H9 (cell line): ENCODE data around the gene PARP8. TPM values are rescaled to one million over a fixed set of nuclear protein-coding genes. Genes with fewer than 3 reads are reported as not detected.

Source experiments
- DNase-seq: peaks from one replicate; pipeline ENCODE4 v3.0.0-alpha.2; 2017
- H2AFZ ChIP-seq: one replicate; pipeline ENCODE4 v1.6.1; 2013; ENCODE audit warnings: mild to moderate bottlenecking, low read length, control low read depth, moderate library complexity
- H2AK5ac ChIP-seq: 2 replicates; pipeline ENCODE4 v1.6.1; 2013; ENCODE audit warnings: low read length, control low read depth, mixed read lengths; ENCODE audit not compliant: insufficient read length
- H2BK120ac ChIP-seq: one replicate; pipeline ENCODE4 v1.6.1; 2013; ENCODE audit warnings: low read depth, mild to moderate bottlenecking, low read length, control low read depth, inconsistent platforms; ENCODE audit not compliant: poor library complexity, severe bottlenecking
- H2BK12ac ChIP-seq: 2 replicates; pipeline ENCODE4 v1.6.1; 2013; ENCODE audit warnings: low read length, control low read depth, mixed read lengths, low read depth; ENCODE audit not compliant: insufficient read length
- H2BK15ac ChIP-seq: 2 replicates; pipeline ENCODE4 v1.6.1; 2013; ENCODE audit warnings: low read depth, low read length, control low read depth
- H2BK20ac ChIP-seq: one replicate; pipeline ENCODE4 v1.6.1; 2013; ENCODE audit warnings: low read depth, mild to moderate bottlenecking, low read length, control low read depth, inconsistent platforms; ENCODE audit not compliant: poor library complexity, severe bottlenecking
- H2BK5ac ChIP-seq: 2 replicates; pipeline ENCODE4 v1.6.1; 2013; ENCODE audit warnings: low read length, control low read depth, mixed read lengths; ENCODE audit not compliant: insufficient read length
- H3K14ac ChIP-seq: 2 replicates; pipeline ENCODE4 v1.6.1; 2013; ENCODE audit warnings: low read length, control low read depth; ENCODE audit not compliant: insufficient read depth
- H3K18ac ChIP-seq: 2 replicates; pipeline ENCODE4 v1.6.1; 2013; ENCODE audit warnings: low read depth, mild to moderate bottlenecking, mixed read lengths, low read length, control low read depth; ENCODE audit not compliant: insufficient read length
- H3K23ac ChIP-seq: 2 replicates; pipeline ENCODE4 v1.6.1; 2013; ENCODE audit warnings: low read length, control low read depth, mixed read lengths, low read depth; ENCODE audit not compliant: insufficient read length
- H3K23me2 ChIP-seq: 2 replicates; pipeline ENCODE4 v1.6.1; 2013; ENCODE audit warnings: low read depth, mild to moderate bottlenecking, mixed read lengths, low read length, control low read depth; ENCODE audit not compliant: insufficient read length, poor library complexity, severe bottlenecking
- H3K27ac ChIP-seq: 2 replicates; pipeline ENCODE4 v1.5.1; 2013; ENCODE audit warnings: low read length, control low read depth, mixed read lengths, low read depth; ENCODE audit not compliant: insufficient read length
- H3K27me3 ChIP-seq: 2 replicates; pipeline ENCODE4 v1.6.1; 2013; ENCODE audit warnings: low read length, control low read depth, inconsistent platforms; ENCODE audit not compliant: insufficient read depth
- H3K4ac ChIP-seq: 2 replicates; pipeline ENCODE4 v1.6.1; 2013; ENCODE audit warnings: low read depth, mild to moderate bottlenecking, control low read depth, inconsistent platforms, low read length, moderate library complexity
- H3K4me1 ChIP-seq: 2 replicates; pipeline ENCODE4 v1.6.1; 2013; ENCODE audit warnings: low read length, control low read depth, inconsistent platforms; ENCODE audit not compliant: insufficient read depth
- H3K4me2 ChIP-seq: 2 replicates; pipeline ENCODE4 v1.6.1; 2013; ENCODE audit warnings: low read length, control low read depth, mixed read lengths; ENCODE audit not compliant: insufficient read length, insufficient read depth
- H3K56ac ChIP-seq: 2 replicates; pipeline ENCODE4 v1.6.1; 2013; ENCODE audit warnings: low read depth, mild to moderate bottlenecking, mixed read lengths, low read length, control low read depth; ENCODE audit not compliant: insufficient read length
- H3K79me1 ChIP-seq: 2 replicates; pipeline ENCODE4 v1.6.1; 2013; ENCODE audit warnings: low read depth, mild to moderate bottlenecking, moderate library complexity, low read length, control low read depth, inconsistent platforms; ENCODE audit not compliant: insufficient read depth, poor library complexity, severe bottlenecking
- H3K79me2 ChIP-seq: 2 replicates; pipeline ENCODE4 v1.6.1; 2013; ENCODE audit warnings: low read length, control low read depth, inconsistent platforms; ENCODE audit not compliant: insufficient read depth
- H3K9ac ChIP-seq: 2 replicates; pipeline ENCODE4 v1.6.1; 2013; ENCODE audit warnings: low read length, control low read depth, mixed read lengths; ENCODE audit not compliant: insufficient read length; ENCODE audit errors: extremely low read depth
- H3K9me3 ChIP-seq: one replicate; pipeline ENCODE4 v1.6.1; 2013; ENCODE audit warnings: low read depth, low read length, inconsistent platforms; ENCODE audit not compliant: control insufficient read depth
- H3T11ph ChIP-seq: one replicate; pipeline ENCODE4 v1.6.1; 2013; ENCODE audit warnings: mild to moderate bottlenecking, low read length, control low read depth, inconsistent platforms
- H4K20me1 ChIP-seq: one replicate; pipeline ENCODE4 v1.6.1; 2013; ENCODE audit not compliant: control insufficient read depth, insufficient read length, insufficient read depth
- H4K5ac ChIP-seq: 2 replicates; pipeline ENCODE4 v1.6.1; 2013; ENCODE audit warnings: low read depth, mild to moderate bottlenecking, mixed read lengths, low read length, control low read depth; ENCODE audit not compliant: insufficient read length
- H4K8ac ChIP-seq: replicated peaks from 2 replicates; pipeline ENCODE4 v1.6.1; 2013; ENCODE audit warnings: low read length, control low read depth, mixed read lengths, low read depth; ENCODE audit not compliant: insufficient read length
- H4K91ac ChIP-seq: 2 replicates; pipeline ENCODE4 v1.6.1; 2013; ENCODE audit warnings: low read depth, mild to moderate bottlenecking, moderate library complexity, mixed read lengths, low read length, control low read depth; ENCODE audit not compliant: insufficient read length
- H3K27ac Mint-ChIP-seq, 3 experiments: 2 replicates in 2 of 3; 3 replicates in 1 of 3; pipeline ENCODE4 v1.8.0; 2020 to 2021; ENCODE audit warnings: mixed read lengths in 3 of 3, mild to moderate bottlenecking in 1 of 3, moderate library complexity in 1 of 3
- H3K27me3 Mint-ChIP-seq: 2 replicates; pipeline ENCODE4 v1.8.0; 2021; ENCODE audit warnings: low read depth, mild to moderate bottlenecking, moderate library complexity, mixed read lengths
- H3K36me3 Mint-ChIP-seq, 3 experiments: 2 replicates in 2 of 3; 3 replicates in 1 of 3; pipeline ENCODE4 v1.8.0; 2020 to 2021; ENCODE audit warnings: low read depth in 3 of 3, mixed read lengths in 3 of 3; ENCODE audit not compliant: insufficient read depth in 1 of 3
- H3K4me1 Mint-ChIP-seq, 2 experiments: 2 replicates each; pipeline ENCODE4 v1.8.0; 2020; ENCODE audit warnings: mixed read lengths in 2 of 2
- H3K4me3 Mint-ChIP-seq, 2 experiments: 2 replicates in 1 of 2; 3 replicates in 1 of 2; pipeline ENCODE4 v1.8.0; 2020 to 2021; ENCODE audit warnings: mild to moderate bottlenecking in 2 of 2, mixed read lengths in 2 of 2, moderate library complexity in 1 of 2
- H3K9me3 Mint-ChIP-seq, 2 experiments: 2 replicates in 1 of 2; 3 replicates in 1 of 2; pipeline ENCODE4 v1.8.0; 2020; ENCODE audit warnings: mild to moderate bottlenecking in 2 of 2, mixed read lengths in 2 of 2, moderate library complexity in 1 of 2
- CTCF ChIP-seq: fragments of 200-600 bp; sonication (generic); conservative IDR thresholded peaks from 3 replicates; pipeline ENCODE4 v1.8.0; 2021; ENCODE audit warnings: antibody characterized with exemption, mild to moderate bottlenecking
- WGBS: extraction: QIAGEN DNeasy Blood & Tissue Kit; methylation state at CpG from one replicate; pipeline ENCODE4 v1.1.7; 2013; ENCODE audit warnings: missing lambda C conversion rate, low lambda C conversion rate, mixed read lengths; ENCODE audit not compliant: insufficient read length; ENCODE audit errors: extremely low coverage; 5-methylcytosine and 5-hydroxymethylcytosine counted together
- total RNA-seq: library from RNA; stranded (reverse); gene quantifications from 2 replicates; pipeline ENCODE4 v1.2.1, GENCODE V29; 2021

The PARP8 gene
- total RNA-seq, 1 experiment from 2014 or later: 34.0 TPM

GRCh38 chr5:50767588-50767987 lies 101.2 kb downstream of the PARP8 start:
- Histone ChIP-seq H4K20me1 (no peaks in the 10 kb centered on the region), H3K4me2 (no peak overlapping the region), H3K23me2 (no peaks in the 10 kb centered on the region), H3T11ph (no peak overlapping the region), H3K9me3 (no peaks in the 10 kb centered on the region), H3K79me1 (no peaks in the 10 kb centered on the region), H3K27ac (no peak overlapping the region), H2BK12ac (no peak overlapping the region), H3K14ac (no peak overlapping the region), H4K8ac (no peak overlapping the region), H3K79me2 (no peaks in the 10 kb centered on the region), H4K5ac (no peak overlapping the region), H2AFZ (no peak overlapping the region), H3K56ac (no peak overlapping the region), H3K18ac (no peak overlapping the region), H3K4me1 (no peaks in the 10 kb centered on the region; the same call in 1 of the 2 replicates), H2BK15ac (no peak overlapping the region), H2BK120ac (no peak overlapping the region), H3K27me3 (no peaks in the 10 kb centered on the region), H2AK5ac (no peak overlapping the region), H3K23ac (no peak overlapping the region), H2BK20ac (no peak overlapping the region), H3K9ac (no peak overlapping the region), H4K91ac (no peak overlapping the region), H2BK5ac (no peak overlapping the region), H3K4ac (no peak overlapping the region)
- Mint-ChIP-seq H3K36me3 (peaks cover 14 to 20% (median 19%) of the 10 kb centered on the region in 3 experiments), H3K4me1 (peaks cover 6 to 7% of the 10 kb centered on the region in 2 experiments; a peak in 3 of 4 replicates), H3K9me3 (peaks cover 0 to 7% of the 10 kb centered on the region in 2 experiments; a peak in 3 of 5 replicates), H3K27ac (no peak overlapping the region), H3K27me3 (no peaks in the 10 kb centered on the region), H3K4me3 (no peak overlapping the region)
- no peak for DNase-seq
- no CpG with 5 or more reads among the region's 1 CpG for WGBS
- TF ChIP-seq CTCF: no peak
